ENCODE data around the gene RPTOR.
"Not testable (repeated sequence)": the region's sequence is repeated elsewhere in the genome, so short reads cannot be mapped to it uniquely, and the experiment has no call there.

Gene RPTOR

DNA sequence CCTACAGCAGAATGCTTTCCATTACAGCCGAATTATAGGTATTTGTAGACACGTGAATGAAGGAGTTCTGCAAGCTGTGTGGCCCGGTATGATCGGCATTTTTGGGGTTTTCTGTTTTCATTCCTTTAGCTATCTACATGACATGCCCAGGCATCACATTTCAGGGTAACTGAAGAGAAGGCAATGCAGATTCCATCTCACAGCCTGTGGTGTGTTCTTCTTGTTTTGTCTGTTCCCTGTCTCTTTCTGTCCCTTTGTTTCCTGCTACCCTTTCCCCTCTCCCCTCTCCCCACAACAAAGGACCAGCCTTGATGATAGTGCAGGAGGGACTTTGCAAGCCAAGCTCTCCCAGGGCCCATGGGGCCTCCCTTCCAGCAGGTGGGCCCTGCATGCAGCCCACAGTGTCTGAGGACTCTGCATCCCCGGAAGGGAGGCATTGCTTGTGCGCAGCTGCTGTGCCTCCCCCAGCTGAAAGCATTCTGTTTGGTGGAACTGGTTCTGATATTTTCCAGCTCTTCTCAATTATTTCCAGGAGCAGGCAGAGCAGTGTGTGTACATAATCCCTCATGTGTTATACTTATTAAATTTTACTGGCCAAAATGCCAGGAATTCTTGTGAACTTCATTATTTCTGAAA is 207.4 kb downstream of the RPTOR start:
- DNase-seq = peak; percentile 12

GRCh38 chr17:80753685-80754345 is 209.2 kb downstream of the RPTOR start:
- DNase-seq = no peak

DNA sequence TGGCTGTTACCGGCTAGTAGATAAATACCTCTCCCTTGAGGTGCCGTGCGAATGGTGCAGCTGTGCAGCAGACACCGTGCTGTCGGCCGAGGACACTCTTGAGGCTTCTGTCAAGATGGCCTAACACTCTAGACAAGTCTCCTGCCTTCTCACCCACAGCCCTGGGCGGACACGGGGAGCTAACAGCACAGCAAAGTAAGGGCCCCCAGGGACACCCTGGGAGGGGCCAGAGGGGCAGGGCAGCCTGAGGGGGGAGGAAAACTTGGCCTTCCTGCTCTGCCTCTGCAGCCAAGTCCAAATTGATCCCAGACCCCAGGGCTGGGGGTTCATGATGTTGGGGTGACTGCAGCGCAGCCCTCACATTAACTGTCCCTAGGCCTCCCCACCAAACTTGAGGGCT is 210.2 kb downstream of the RPTOR start:
- DNase-seq = no peak

- no peak for DNase-seq
Observed at GRCh38 chr17:80755650-80756405, 211.2 kb downstream of the RPTOR start.

DNA sequence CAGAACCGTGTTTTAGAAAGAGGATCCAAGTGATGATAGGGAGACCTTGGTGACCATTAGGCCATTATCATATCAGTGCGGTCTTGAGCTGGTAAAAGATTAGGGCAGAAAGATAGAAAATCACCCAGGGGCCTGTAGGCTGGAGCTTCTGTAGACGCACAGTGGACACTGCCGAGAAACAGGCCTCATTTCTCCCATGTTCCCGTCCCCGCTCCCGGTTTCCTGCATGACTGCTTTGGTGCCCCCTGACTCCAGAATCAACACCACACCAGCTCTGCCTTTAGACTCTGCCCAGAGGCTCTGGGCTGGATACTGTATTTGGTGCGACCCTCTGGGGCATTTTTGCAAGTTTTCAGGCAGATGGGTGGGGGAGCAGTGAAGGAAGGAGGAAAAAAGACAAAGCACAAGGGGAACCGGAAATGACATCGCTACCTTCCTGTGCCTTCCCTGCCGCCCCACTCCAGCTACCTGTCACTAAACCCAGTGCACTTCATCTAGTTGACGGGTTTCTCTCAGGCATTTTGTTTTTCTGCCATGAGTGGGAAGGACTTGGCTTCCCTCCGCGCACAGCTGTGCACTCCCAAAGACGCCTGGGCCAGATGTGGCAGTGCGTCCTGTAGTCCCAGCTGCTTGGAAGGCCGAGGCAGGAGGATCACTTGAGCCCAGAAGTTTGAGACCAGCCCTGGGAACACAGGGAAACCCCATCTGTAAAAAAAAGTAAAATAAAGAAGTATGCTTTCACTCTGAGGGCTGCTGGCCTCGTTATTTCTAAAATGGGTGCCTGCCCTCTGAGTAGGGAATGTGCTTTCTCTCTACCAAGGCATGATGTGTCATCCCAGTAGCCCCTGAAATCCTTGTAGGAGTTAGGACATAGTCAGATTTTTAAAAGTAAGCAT is 214.1 kb downstream of the RPTOR start:
- no peak for DNase-seq

GRCh38 chr17:80759377-80759673 is 214.7 kb downstream of the RPTOR start:
- no peak for DNase-seq

DNA sequence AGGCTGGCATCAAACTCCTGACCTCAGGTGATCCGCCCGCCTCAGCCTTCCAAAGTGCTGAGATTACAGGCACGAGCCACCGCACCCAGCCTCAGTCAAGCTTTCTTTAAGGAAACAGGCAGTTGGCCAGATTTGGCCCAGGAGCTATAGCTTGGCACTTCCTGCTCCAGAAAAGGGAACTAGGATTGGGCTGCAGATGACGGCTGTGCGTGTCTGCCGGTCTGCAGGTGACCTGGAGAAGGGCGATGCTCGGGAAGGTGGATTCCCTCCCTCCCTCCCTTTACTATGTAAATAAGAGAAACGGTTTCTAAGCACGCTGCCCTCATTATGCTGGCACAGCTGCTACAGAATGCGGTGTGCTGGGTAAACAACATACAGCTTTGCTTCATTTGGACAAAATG is 215.9 kb downstream of the RPTOR start:
- DNase-seq = no peak

- peak; percentile 85 for DNase-seq
Observed at GRCh38 chr17:80761110-80761871, 216.7 kb downstream of the RPTOR start.

DNA sequence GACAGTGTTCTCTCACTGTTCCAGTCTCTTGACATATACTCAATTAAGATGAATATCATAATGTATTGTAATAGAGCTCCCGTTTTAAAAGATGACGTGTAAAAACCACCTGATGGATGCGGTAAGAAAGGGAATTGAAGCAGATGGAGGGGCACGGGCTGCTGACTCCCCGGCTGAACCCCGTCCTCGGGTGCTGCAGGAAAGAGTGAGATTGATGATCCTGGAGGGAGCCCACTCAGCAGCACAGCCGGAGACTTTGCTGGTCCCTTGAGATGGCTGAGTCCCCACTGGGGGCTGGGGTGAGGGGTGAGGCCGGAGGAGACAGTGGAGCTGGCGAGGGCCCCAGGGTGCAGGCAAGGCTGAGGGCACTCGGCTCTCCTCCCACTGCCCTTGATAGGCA is 217.4 kb downstream of the RPTOR start:
- no peak for DNase-seq

GRCh38 chr17:80763293-80763867 is 218.7 kb downstream of the RPTOR start:
- no peak for DNase-seq

- DNase-seq = not testable (repeated sequence)
Observed at GRCh38 chr17:80764627-80765145, 220.0 kb downstream of the RPTOR start.

- no peak for DNase-seq
Observed at GRCh38 chr17:80765241-80765961, 220.8 kb downstream of the RPTOR start.

DNA sequence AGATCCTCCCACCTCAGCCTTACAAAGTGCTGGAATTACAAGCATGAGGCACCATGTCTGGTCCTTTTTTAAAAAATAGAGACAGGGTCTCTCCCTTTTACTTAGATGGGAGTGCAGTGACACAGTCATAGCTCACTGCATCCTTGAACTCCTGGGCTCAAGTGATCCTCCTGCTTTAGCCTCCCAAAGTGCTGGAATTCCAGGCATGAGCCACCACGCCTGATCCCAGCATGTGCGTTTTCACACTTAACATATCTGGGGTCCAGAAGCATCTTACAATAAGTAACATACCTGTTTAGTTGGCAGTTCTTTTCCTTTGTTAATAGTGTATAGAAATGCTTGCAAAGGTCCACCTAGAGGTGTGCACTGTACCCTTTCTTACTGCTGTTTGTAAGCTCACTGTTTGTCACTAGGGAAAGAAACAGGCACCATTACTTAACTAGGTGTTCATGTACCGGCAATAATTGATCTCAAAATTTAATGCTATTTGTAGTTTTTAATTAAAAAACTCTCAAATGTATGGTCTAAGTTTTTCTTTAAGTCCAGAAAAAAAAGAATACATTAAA is 221.7 kb downstream of the RPTOR start:
- DNase-seq = no peak

- no peak for DNase-seq
Observed at GRCh38 chr17:80768389-80768788, 223.8 kb downstream of the RPTOR start.

GRCh38 chr17:80768936-80769335 is 224.3 kb downstream of the RPTOR start:
- DNase-seq = no peak

DNA sequence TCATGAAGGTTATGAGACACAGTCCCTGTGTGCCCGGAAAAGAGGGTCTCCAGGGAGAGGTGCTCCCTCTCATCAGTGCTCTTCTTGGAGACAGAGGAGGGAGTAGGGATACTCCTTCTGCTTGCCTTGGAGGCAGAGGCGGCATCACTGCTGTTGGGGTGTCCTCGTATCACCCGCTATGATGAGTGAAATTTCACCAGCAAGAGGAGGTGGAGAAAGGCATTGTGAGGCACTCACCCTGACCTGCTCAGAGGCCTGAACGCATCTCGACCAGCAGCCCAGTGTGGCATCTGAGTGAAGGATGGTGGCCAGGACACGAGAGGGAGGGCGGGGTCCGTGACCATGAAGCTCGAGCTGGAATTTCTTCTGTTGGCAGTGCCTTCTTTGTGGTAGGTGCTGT is 224.9 kb downstream of the RPTOR start:
- no peak for DNase-seq

DNA sequence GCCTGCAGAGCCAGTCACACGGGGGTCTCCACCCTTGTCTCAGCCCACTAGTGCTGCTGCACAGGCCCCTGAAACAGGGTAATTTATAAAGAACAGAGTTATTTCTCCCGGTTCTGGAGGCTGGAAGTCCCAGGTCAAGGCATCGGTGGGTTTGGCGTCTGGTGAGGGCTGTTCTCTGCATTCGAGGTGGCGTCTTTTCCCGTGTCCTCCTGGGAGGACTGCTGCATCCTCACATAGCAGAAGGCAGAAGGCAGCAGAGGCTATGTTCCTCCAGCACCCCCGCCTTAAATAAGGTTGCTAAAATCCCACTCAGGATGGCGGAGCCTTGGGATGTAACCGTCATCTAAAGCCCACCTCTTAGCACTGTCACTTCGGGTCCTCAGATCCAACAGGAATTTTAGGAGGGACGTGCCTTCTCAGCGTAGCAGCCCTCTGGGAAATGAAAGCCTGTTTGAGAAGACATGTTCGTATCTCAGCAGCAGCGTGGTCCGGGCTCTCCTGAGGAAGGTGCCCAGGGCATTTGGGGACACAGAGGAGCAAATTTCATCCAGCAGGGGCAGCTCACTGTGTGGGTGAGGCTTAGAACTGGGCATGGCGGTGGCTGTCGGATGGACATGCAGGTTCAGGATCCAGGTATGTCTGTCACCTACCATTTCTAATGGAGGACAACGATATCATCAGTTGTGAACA is 225.4 kb downstream of the RPTOR start:
- DNase-seq = no peak

DNA sequence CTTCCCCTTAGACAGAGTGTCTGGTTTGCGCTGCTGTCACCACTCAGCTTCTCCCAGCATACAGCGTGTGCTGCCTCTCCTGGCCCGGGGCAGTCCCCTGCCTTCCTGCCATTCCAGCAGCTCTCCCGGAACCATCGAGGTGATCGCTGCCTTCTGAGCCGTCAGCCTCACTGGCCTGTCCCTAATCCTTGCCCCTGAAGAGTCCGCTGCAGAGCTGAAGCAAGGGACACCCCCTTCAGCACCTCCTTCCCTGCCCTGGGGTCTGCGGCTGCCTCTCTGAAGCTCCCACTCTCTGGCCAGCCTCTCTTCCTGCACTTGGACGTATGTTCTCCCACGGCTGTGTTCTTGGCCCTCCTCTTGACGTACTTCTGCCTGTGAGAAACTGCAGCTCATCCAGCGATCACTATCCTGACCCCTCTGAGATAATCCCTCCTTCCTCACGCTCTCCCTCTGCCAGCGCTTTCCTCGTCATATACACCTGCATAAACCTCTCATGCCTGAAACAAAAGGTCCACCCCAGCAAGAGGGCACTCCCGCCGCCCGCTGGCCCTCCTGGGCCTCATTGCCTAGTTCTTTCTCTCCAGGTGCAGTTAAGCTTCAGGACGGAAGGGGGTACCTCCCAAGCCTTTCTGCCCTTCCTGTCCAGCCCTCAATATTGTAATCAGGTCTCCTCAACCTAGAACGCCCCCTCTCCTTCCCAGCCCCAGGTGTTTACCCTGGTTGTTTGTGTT is 226.4 kb downstream of the RPTOR start:
- DNase-seq = no peak

- DNase-seq = no peak
Observed at GRCh38 chr17:80771612-80772005, 227.0 kb downstream of the RPTOR start.

DNA sequence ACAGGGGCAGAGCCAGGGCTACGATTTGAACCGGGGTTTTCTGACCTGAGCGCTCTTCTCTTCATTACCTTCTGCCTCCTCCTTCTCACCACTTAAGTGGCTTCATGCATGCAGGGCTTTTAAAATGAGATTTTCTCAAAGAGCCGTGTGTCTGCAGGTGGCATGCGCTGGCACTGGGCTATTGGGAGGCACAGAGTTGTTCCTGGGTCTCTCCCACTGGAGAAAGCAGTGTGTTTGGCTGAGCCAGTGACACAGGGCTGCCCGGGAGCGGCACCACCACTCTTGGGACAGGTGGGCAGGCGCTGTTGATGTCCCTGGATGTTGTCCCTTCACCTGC is 228.2 kb downstream of the RPTOR start:
- no peak for DNase-seq
